HL-60 (cell line): ENCODE data around the gene ENKD1.
"Not testable (repeated sequence)": the region's sequence is repeated elsewhere in the genome, so short reads cannot be mapped to it uniquely, and the experiment has no call there.

Source experiments
- DNase-seq, 2 experiments: peaks; one replicate each; pipeline ENCODE4 v3.0.0-alpha.2; 2010 to 2020; ENCODE audit warnings: low read depth in 1 of 2, low spot score in 1 of 2
- H3K27ac ChIP-seq: fragments of 250-450 bp; sonication (Bioruptor Pico); replicated peaks from 2 replicates; pipeline ENCODE4 v1.5.1; 2020; ENCODE audit warnings: mild to moderate bottlenecking, moderate library complexity
- H3K27me3 ChIP-seq: fragments of 250-450 bp; sonication (Bioruptor Pico); 2 replicates; pipeline ENCODE4 v1.5.1; 2021; ENCODE audit warnings: mild to moderate bottlenecking, moderate library complexity; ENCODE audit not compliant: insufficient read depth, poor library complexity, severe bottlenecking
- H3K4me3 ChIP-seq: replicated peaks from 2 replicates; pipeline ENCODE4 v1.5.1; 2011; ENCODE audit warnings: mild to moderate bottlenecking, control low read depth, low read length; ENCODE audit not compliant: insufficient read depth
- GABPA ChIP-seq: IDR thresholded peaks from 2 replicates; pipeline ENCODE4 v1.6.1; 2012; ENCODE audit warnings: low read depth
- POLR2AphosphoS5 ChIP-seq: IDR thresholded peaks from 2 replicates; pipeline ENCODE4 v1.6.1; 2012; ENCODE audit warnings: low read depth
- SPI1 ChIP-seq: IDR thresholded peaks from 2 replicates; pipeline ENCODE4 v1.6.1; 2012; ENCODE audit warnings: low read depth, mild to moderate bottlenecking, borderline replicate concordance
- TF ChIP-seq, protein P1 (sequence below): IDR thresholded peaks from one replicate; pipeline ENCODE4 v1.5.1; 2011; ENCODE audit warnings: low read length, control low read depth, inconsistent platforms; ENCODE audit not compliant: insufficient read depth
- TF ChIP-seq, protein P2 (sequence below): IDR thresholded peaks from 2 replicates; pipeline ENCODE4 v1.6.1; 2012; ENCODE audit warnings: low read depth; ENCODE audit not compliant: insufficient replicate concordance

The ENKD1 gene

DNA sequence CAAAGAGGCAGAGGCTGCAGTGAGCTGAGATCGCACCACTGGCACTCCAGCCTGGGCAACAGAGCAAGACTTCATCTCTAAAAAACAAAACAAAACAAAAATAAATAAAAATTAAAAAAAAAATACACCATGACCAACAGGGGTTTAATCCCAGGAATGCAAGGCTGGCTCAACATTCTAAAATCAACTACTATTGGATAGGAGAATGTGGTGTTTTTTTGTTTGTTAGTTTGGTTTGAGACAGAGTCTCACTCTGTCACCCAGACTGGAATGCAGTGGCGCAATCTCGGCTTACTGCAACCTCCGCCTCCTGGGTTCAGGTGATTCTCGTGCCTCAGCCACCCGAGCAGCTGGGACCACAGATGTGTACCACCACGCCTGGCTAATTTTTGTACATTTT is 32.7 kb upstream of the ENKD1 start:
- Histone ChIP-seq H3K27me3 (no peaks in the 10 kb centered on the region), H3K27ac (no peak overlapping the region), H3K4me3 (no peak overlapping the region)
- TF ChIP-seq, protein P1, sequence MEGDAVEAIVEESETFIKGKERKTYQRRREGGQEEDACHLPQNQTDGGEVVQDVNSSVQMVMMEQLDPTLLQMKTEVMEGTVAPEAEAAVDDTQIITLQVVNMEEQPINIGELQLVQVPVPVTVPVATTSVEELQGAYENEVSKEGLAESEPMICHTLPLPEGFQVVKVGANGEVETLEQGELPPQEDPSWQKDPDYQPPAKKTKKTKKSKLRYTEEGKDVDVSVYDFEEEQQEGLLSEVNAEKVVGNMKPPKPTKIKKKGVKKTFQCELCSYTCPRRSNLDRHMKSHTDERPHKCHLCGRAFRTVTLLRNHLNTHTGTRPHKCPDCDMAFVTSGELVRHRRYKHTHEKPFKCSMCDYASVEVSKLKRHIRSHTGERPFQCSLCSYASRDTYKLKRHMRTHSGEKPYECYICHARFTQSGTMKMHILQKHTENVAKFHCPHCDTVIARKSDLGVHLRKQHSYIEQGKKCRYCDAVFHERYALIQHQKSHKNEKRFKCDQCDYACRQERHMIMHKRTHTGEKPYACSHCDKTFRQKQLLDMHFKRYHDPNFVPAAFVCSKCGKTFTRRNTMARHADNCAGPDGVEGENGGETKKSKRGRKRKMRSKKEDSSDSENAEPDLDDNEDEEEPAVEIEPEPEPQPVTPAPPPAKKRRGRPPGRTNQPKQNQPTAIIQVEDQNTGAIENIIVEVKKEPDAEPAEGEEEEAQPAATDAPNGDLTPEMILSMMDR, result no peak
- TF ChIP-seq, protein P2, sequence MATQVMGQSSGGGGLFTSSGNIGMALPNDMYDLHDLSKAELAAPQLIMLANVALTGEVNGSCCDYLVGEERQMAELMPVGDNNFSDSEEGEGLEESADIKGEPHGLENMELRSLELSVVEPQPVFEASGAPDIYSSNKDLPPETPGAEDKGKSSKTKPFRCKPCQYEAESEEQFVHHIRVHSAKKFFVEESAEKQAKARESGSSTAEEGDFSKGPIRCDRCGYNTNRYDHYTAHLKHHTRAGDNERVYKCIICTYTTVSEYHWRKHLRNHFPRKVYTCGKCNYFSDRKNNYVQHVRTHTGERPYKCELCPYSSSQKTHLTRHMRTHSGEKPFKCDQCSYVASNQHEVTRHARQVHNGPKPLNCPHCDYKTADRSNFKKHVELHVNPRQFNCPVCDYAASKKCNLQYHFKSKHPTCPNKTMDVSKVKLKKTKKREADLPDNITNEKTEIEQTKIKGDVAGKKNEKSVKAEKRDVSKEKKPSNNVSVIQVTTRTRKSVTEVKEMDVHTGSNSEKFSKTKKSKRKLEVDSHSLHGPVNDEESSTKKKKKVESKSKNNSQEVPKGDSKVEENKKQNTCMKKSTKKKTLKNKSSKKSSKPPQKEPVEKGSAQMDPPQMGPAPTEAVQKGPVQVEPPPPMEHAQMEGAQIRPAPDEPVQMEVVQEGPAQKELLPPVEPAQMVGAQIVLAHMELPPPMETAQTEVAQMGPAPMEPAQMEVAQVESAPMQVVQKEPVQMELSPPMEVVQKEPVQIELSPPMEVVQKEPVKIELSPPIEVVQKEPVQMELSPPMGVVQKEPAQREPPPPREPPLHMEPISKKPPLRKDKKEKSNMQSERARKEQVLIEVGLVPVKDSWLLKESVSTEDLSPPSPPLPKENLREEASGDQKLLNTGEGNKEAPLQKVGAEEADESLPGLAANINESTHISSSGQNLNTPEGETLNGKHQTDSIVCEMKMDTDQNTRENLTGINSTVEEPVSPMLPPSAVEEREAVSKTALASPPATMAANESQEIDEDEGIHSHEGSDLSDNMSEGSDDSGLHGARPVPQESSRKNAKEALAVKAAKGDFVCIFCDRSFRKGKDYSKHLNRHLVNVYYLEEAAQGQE, result no peak
- TF ChIP-seq SPI1 (no peak), POLR2AphosphoS5 (no peak), GABPA (no peak)
- no peak for DNase-seq

DNA sequence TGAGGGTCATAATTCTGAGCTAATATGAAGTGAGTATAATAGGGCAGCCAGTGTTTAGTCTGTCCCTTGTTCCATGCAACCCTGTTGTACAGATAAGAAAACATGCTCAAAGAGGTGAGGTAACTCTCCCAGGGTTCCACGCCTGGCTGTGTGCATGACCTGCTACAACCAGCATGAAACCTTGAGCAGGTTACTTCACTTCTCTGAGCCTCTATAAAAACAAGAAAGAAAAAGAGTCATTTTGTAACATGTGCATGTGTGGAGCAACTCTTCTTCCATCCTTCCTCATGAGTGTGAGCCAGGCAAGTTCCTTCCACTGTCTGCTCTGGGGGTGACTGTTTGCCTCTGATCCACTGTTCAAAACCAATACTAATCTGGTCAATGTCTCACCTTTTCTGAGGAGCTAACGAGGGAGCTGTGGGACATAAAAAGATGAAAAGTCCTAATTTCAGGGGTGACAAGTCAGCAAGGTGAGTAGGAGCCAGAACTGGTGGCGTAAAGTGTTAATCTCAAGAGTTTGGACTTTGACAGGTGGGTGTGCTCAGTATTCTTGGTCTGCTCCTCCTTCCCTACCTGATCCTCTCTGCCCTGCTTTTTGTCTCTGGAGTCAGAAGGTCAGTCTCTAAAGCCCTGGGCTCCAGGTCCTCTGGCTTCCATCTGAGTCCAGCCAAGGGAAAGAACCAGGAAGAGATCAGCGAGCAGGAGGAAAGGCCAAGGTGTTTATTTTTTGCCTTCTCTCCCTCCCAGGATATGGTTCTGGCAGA is 31.1 kb upstream of the ENKD1 start:
- H3K27me3 ChIP-seq, result no peaks in the 10 kb centered on the region
- TF ChIP-seq GABPA, result no peak
- TF ChIP-seq POLR2AphosphoS5, result no peak
- TF ChIP-seq, protein P2, result no peak
- no peak; the same call in 1 of the 2 replicates for TF ChIP-seq SPI1
- TF ChIP-seq, protein P1, result no peak
- DNase-seq, result peak; percentile 61 to 88
- peak overlapping the region; percentile 66 for H3K27ac ChIP-seq
- H3K4me3 ChIP-seq, result no peak overlapping the region

DNA sequence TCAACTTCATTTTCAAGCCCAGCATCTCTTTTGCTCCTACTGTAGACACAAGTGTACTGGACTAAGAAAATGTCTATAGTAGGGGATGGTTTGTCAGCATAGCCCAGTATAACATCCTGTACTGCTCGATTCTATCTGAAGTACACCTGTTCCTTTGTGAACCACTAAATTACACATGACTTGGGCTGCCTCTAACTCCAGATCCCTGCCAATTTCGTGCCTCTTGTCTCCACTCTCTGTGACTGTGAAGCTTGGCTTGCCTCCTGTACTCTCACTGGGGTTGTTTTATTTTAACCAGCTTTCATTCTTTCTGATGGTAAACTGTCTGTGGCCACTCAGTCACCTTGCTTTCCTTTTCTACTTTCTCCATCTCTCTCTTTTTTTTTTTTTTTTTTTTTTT is 28.1 kb upstream of the ENKD1 start:
- no peak for TF ChIP-seq POLR2AphosphoS5
- TF ChIP-seq SPI1, result no peak
- TF ChIP-seq, protein P1, result no peak
- TF ChIP-seq, protein P2, result no peak
- TF ChIP-seq GABPA, result no peak
- Histone ChIP-seq H3K27me3 (no peaks in the 10 kb centered on the region), H3K27ac (no peak overlapping the region), H3K4me3 (no peak overlapping the region)
- DNase-seq, result no peak

DNA sequence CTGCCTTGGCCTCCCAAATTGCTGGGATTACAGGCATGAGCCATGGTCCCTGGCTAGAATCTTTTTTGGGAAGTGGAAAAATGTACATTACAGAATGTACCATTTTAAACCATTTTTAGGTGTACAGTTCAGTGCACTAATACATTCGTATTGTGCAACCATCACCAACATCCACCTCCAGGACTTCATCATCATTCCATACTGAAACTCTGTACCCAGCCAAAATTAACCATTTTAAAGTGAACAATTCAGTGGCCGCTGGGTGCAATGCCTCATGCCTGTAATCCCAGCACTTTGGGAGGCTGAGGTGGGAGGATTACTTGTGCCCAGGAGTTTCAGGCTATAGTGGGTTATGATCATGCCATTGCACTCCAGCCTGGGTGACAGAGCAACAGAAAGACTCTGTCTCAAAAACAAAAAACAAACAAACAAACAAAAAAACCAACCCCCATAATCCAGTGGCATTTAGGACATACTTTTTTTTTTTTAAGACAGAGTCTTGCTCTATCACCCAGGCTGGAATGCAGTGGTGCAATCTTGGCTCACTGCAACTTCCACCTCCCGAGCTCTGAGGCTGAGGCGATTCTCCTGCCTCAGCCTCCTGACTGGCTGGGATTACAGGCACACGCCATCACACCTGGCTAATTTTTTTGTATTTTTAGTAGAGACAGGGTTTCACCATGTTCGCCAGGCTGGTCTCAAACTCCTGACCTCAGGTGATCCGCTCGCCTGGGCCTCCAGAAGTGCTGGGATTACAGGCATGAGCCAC is 27.2 kb upstream of the ENKD1 start:
- H3K4me3 ChIP-seq, H3K27me3 ChIP-seq, H3K27ac ChIP-seq: not testable (repeated sequence)
- DNase-seq, result peak in 1 of 2 experiments; percentile 37
